Retinal pigment epithelial cell (primary cell): ENCODE results near the gene KDM4F.
A peak's percentile ranks its signal among the peaks of the same experiment; 100 is the strongest.
"Not testable (repeated sequence)": the region's sequence is repeated elsewhere in the genome, so short reads cannot be mapped to it uniquely, and the experiment has no call there.

Source experiments
- DNase-seq: peaks from one replicate; pipeline ENCODE4 v3.0.0-alpha.2; 2010; ENCODE audit warnings: low read depth
- H3K4me3 ChIP-seq: 2 replicates; pipeline ENCODE4 v1.5.1; 2011; ENCODE audit warnings: mild to moderate bottlenecking, low read length, control low read depth, moderate library complexity
- TF ChIP-seq, protein P1 (sequence below): conservative IDR thresholded peaks from 2 replicates; pipeline ENCODE4 v1.5.1; 2011; ENCODE audit warnings: low read depth, low read length, control low read depth, inconsistent platforms

KDM4F gene

DNA sequence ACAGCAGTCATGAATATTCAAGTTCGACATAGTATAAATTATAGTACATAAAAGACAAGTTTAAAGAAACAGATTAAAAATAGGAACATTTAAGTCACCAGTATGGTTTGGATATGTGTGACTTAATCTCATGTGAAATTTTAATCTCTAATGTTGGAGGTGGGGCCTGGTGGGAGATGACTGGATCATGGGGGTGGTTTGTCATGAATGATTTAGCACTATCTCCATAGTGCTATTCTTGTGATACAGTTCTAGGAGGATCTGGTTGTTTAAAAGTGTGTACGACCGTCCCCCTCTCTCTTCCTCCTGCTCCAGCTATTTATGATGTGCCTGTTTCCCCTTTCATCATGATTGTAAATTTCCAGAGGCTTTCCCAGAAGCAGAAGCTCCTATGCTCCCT, 20.9 kb upstream of the KDM4F start:
- H3K4me3 ChIP-seq = no peak overlapping the region
- DNase-seq = no peak
- TF ChIP-seq, protein P1, sequence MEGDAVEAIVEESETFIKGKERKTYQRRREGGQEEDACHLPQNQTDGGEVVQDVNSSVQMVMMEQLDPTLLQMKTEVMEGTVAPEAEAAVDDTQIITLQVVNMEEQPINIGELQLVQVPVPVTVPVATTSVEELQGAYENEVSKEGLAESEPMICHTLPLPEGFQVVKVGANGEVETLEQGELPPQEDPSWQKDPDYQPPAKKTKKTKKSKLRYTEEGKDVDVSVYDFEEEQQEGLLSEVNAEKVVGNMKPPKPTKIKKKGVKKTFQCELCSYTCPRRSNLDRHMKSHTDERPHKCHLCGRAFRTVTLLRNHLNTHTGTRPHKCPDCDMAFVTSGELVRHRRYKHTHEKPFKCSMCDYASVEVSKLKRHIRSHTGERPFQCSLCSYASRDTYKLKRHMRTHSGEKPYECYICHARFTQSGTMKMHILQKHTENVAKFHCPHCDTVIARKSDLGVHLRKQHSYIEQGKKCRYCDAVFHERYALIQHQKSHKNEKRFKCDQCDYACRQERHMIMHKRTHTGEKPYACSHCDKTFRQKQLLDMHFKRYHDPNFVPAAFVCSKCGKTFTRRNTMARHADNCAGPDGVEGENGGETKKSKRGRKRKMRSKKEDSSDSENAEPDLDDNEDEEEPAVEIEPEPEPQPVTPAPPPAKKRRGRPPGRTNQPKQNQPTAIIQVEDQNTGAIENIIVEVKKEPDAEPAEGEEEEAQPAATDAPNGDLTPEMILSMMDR = no peak

DNA sequence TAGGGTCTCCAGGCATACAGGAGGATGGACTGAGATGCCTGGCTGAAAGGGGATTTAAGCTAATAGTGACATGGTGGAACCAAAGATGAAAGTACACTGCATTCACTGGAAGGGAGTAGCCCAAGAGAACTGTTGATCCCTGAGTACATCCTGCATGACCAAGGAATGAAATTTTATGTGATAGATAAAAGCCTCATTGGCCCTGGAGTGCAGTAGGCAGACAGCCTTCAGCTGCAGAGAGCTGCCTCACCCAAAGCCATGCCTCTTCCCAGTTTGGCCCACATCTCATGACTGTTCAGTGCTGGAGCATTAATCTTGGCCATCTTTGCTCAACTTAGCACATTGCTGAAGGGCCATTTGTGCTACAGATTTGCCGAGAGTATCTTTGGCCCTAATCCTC, 16.2 kb upstream of the KDM4F start:
- no peak overlapping the region for H3K4me3 ChIP-seq
- DNase-seq = no peak

DNA sequence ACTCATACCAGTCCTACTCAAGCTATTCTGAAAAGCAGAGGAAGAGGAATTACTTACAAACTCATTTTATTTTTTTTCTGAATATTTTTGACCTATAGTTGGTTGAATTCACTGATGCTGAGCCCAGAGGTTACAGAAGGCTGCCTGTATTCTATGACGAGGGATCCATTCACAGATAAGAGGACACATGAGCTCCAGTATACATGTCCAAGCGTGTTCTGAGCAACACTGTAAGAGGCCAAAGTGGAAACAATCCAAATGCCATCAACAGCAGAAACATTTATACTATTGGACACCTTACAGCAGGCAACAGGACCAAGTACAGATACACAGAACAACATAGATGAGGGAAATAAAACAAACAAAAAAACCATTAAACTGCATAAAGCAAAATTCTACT, 13.9 kb upstream of the KDM4F start:
- no peak for DNase-seq
- H3K4me3 ChIP-seq = no peak overlapping the region
- TF ChIP-seq, protein P1 = no peak

More for the DNA sequence above, 16.2 kb upstream of the KDM4F start:
- TF ChIP-seq, protein P1 = no peak

DNA sequence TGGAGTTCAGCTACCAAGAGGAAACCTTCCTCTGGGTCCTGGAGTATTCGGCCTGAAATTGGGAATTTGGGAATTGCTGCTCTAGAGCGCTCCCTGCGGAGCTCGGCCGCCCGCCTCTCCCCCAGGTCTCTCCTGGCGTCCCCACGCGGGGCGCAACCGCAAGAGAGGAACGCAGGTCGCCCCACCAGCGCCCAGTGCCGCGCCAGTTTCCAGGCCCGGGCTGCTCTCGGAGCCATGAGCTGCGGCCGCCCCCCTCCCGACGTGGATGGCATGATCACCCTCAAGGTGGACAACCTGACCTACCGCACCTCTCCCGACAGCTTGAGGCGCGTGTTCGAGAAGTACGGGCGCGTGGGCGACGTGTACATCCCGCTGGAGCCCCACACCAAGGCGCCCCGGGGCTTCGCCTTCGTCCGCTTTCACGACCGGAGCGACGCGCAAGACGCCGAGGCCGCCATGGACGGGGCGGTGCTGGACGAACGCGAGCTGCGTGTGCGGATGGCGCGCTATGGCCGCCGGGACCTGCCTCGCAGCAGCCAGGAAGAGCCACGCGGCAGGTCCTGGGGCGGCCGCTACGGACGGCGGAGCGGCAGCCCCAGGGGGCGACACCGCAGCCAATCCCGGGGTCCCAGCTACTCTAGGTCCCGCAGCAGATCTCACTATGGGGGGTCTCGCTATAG, 11.7 kb upstream of the KDM4F start:
- TF ChIP-seq, protein P1 = peak; percentile 17
- DNase-seq = not testable (repeated sequence)
- peak overlapping the region; percentile 24 for H3K4me3 ChIP-seq

DNA sequence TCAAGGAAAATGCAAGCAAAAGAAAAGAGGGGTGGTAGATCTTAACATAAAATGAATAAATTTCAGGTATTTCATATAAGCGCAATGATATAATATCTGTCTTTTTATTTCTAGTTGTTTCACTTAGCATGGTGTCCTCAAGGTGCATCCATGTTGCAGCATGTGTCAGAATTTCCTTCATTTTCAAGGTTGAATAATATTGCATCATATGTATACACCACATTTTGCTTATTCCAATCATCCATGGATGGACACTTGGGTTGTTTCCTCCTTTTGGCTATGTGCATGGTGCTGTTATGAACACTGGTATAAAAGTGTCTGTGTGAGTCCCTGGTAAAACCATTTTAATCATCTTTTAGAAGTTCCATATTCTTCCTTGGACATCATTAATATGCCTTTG, 7.0 kb upstream of the KDM4F start:
- DNase-seq = no peak
- TF ChIP-seq, protein P1 = no peak
- no peak overlapping the region for H3K4me3 ChIP-seq

DNA sequence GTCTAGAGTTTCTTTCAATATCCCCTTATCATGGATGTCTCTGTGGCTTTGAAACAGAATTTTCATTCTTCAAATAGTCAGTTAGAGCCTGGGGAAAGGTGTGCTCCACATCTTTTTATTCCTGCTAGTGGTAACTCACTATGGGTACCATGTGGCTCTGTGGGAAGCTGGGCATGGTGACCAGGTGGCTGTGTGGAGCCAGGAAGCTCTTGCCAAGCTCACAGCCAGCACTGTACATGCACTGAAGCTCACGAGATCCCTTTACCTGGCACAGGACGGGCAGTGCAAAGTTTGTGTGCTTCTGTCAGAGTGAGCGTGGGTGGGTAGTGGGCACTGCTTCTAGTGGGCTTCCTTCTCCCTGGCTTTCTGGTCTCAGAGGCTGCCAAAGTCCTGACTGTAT, 6.3 kb upstream of the KDM4F start:
- no peak for DNase-seq
- no peak overlapping the region for H3K4me3 ChIP-seq
- TF ChIP-seq, protein P1 = no peak

DNA sequence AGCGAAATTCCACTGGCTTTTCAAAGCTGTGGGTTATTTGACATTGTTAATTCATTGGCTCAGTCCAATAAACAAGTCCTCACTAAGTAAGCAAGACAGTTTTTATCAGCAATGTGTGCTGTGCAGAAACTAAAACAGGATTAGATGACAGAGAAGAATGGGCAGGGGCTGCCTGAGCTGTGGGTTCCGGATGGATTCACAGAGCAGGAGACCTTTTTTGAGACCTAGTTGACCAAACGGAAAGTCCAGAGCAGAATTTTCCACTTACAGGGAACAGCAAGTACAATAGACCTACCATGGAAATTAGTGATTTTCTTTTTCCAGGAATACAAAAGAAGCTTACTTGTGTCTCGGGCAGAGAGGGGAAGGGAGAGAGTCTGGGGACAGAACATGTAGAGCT, 5.2 kb upstream of the KDM4F start:
- DNase-seq = no peak
- TF ChIP-seq, protein P1 = no peak
- H3K4me3 ChIP-seq = no peak overlapping the region
